Measurements from ENCODE around the gene RNF34.
A peak's percentile ranks its signal among the peaks of the same experiment; 100 is the strongest.

Gene RNF34

DNA sequence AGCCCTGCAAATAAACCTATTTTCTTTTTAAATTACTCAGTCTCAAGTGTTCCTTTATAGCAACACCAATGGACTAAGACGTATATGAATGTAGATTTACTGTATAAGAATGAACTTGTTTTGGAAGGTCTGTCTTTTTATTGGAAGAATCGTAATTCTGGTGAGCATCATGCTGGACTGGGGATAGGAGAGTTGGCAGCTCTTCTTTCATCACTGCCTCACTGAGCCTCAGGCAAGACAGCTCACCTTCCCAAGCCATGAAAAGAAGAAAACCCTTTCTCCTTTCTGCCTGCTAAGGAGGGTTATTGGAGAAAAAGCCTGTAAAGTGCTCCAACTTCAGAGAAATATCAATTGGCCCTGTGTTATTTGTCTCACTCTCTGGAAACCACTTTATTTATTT, 9.1 kb upstream of the RNF34 start:
- DNase-seq (ENCODE audit: low read depth): no peak

DNA sequence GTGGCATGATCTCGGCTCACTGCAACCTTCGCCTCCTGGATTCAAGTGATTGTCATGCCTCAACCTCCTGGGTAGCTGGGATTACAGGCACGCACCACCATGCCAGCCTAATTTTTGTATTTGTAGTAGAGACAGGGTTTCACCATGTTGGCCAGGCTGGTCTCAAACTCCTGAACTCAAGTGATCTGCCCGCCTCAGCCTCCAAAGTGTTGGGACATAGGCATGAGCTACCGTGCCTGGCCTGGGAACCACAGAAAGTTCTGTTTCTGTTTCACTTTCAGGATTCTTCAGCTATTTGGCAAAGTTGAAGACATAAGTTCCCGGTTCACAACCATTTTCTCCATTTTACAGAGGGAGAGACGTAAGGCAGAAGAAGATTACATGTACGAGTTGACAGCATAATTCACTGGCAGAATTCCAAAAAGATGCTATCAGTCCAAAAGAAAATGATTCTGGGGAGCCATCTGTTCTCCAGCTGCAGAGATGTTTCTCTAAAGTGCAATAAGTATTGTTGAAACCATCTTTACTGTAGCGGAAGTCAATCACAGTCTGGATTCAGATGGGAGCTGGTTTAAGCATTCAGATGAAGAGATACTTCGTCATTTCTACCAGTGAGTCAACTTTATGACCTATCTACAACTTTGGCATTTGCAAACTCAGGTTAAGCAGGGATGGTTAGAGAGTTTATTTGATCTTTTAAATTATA, 8.1 kb upstream of the RNF34 start:
- DNase-seq (ENCODE audit: low read depth): no peak

DNA sequence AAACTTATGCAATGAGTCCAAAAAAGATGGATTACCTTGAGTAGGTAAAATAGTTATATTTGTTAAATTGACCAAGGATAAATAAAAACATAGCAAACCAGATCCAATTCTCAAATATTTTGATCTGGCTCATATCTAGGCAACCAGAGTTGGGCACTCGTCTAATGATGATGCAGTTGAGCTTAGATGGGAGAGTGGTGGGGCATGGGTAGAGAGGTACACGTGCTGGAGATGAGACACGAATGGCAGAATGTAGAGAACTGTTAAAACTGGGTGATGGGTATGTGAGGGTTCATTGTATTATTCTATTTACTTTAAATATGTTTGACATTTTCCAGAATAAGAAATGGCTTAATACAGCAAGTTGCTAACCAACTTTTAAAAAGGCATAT, 7.6 kb upstream of the RNF34 start:
- DNase-seq (ENCODE audit: low read depth): no peak

DNA sequence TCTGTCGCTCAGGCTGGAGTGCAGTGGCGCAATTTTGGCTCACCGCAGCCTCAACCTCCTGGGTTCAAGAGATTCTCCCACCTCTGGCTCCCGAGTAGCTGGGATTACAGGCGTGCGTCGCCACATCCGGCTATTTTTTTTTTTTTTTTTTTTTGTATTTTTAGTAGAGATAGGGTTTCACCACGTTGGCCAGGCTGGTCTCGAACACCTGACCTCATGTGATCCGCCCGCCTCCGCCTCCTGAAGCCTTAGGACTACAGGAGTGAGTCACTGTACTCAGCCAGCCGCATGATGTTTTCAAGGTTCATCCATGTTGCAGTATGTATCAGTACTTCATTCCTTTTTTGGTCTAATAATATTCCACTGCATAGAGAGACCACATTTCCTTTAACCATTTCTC, 2.4 kb upstream of the RNF34 start:
- DNase-seq (ENCODE audit: low read depth): no peak

DNA sequence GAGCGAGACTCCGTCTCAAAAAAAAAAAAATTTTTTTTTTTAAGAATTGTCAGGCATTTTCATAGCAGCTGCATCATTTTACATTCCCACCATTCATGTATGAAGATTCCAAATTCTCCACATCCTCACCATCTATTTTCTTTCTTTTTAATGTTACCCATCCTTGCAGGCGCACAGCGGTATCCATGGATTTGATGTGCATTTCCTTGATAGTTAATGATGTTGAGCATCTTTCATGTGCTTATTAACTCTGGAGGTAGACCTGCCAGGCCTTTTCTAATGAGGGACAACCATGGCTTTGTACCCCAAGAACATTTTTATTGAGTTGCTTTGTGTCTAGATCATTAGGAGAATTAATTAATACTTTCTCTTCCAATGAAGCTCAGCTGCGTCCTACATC, 1.6 kb upstream of the RNF34 start:
- no peak for DNase-seq (ENCODE audit: low read depth)

DNA sequence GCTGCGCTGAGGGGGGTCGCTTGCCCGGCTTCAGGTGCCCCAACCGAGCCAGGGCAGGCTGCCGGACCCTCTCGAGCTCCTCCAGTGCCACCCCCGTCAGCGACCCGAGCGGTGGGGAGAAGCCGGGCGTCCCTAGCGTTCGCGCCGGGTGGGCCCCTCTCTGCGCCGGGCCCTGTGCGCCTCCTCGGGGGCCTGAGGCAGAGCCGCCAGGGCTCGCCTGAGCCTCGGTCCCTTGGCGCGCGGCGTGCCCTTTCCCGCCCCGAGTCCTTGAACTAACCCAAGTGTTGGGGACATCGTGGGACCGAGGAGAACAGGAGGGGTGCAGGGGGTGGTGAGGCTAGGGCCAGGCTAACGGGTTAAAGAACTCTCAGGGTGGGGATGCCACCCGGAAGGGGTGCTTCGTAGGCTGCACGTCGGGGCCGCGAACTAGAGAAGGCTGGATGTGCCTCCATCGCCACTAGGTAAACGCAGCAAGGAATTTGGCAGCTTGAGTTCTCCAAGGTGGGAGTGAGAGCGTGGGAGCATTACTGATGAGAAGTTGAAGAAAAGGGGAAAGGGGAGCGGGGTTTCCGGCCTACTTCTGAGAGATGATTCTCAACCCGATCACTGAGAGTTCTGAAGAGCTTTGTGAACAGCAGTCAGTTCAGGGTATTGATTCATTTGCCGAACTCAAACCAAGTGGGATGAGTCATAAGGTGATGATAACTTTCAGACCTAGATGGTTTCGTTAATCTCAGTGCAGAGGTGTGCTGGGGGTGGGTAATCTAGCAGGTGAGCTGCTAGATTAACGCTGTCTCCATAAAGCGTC, 618 bp downstream of the RNF34 start:
- peak; percentile 36 for DNase-seq (ENCODE audit: low read depth)

DNA sequence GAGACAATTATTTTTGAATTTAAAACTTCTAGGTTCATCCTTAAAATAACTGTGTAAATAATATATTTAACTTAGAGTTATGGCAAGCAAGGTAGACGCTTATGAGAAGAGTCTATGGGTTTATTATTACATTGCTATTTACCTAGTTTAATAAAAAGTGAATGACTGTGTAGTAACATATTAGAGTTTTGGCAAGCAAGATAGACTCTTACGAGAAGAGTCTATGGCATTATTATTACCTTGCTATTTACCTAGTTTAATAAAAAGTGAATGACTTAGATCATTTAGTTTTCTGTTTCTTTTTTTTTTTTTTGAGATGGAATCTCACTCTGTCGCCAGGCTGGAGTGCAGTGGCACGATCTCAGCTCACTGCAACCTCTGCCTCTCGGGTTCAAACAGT, 3.8 kb downstream of the RNF34 start:
- DNase-seq (ENCODE audit: low read depth): no peak

DNA sequence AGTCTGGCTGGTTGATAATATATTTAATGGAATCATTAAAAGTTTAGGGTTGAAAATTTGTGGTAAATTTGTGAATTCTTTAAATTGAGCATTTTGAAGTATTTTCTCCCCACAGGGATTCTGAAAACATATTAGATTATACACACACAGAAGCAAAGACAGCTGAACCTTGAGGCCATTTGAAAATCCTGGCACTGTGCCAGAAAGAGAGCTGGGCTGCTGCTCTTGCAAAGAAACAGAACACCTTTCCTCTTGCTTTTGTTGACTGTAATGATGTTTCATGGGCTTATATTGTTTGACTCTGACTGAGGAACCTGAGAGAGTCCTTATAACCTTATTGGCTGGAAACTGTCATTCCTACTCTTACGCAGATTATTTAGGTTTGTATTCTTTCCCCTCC, 4.8 kb downstream of the RNF34 start:
- no peak for DNase-seq (ENCODE audit: low read depth)

DNA sequence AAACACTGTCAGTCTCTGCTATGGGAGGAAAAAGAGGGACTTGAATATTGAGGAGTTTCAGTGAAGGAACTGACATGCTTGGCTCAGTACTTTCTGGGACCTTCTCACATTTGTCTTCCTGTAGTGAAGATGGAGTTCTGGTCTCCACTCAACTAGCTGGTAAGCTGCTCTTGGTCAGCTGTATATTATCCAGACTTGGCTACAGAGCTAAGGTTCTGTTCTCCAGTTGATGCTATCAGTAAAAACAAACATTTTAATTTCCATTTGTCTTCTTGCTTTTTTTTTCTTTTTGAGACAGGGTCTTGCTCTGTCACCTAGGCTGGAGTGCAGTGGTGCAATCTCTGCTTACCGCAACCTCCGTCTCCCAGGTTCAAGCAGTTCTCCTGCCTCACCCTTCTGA, 5.3 kb downstream of the RNF34 start:
- no peak for DNase-seq (ENCODE audit: low read depth)

DNA sequence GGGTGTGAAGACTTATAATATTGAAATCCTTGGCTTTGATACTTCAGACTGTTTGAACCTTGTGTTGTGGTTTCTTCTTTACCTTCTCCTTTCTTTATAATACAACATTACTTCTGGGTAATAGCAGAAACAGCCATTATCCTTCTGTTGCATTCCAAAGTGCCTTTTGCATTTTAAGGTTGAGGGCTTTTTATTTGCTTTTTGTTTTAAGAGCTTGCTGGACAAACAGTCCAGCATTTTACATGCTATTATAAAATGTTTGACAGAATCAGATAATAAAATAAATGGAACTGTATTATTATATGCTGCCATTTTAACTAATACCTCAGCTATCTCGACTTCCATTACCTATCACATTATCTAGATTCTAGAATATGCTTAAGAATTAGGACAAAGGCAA, 14.0 kb downstream of the RNF34 start:
- no peak for DNase-seq (ENCODE audit: low read depth)

DNA sequence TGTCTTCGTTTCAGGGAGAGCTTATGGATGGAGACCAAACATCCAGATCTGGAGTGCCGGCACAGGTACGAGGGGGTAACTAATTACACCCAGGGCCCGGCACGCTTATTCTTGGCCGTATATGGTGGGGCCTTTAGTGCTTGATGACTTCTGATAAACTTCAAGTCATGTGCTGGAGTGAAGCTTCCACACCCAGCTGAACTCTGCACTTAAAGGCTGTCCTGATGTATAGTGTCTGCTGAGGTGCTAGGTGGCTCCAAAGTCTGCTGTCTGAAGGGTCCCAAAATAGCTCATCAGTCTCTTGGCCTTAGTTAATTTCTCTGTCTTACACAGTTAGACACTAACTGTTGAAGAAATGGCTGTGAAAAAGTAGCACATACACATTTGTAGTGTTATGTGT, 17.9 kb downstream of the RNF34 start:
- DNase-seq (ENCODE audit: low read depth): no peak

DNA sequence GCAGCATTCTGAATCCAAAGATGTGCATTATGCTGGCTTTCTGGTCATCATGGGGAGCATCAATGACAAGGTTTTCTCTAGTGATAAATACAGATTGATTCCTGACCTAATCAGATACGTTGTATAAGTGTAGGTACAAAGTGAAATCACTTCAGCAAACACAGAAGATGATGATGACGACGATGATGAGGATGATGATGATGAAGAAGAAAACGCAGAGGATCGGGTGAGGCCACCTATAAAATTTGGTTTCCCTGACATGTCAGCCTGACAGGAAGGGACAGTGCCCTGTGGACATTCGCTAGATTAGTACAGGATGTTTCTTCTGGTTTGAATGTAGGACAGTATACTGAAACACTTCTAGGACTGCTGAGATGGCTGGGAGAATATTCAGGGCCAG, 20.2 kb downstream of the RNF34 start:
- DNase-seq (ENCODE audit: low read depth): no peak

DNA sequence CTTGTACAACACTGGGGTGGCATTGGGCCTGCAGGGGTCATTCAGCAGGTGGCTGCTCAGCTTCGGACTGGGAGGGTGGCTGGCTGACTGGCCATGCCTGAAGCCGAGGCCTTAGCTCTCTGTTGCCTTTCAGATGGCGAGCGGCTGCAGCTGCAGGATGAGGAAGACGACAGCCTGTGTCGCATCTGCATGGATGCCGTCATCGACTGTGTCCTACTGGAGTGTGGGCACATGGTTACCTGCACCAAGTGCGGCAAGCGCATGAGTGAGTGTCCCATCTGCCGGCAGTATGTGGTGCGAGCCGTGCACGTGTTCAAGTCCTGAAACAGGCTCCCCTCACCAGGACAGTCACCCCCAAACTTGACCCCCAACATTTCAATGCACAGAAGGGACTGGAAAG, 23.3 kb downstream of the RNF34 start:
- DNase-seq (ENCODE audit: low read depth): no peak

DNA sequence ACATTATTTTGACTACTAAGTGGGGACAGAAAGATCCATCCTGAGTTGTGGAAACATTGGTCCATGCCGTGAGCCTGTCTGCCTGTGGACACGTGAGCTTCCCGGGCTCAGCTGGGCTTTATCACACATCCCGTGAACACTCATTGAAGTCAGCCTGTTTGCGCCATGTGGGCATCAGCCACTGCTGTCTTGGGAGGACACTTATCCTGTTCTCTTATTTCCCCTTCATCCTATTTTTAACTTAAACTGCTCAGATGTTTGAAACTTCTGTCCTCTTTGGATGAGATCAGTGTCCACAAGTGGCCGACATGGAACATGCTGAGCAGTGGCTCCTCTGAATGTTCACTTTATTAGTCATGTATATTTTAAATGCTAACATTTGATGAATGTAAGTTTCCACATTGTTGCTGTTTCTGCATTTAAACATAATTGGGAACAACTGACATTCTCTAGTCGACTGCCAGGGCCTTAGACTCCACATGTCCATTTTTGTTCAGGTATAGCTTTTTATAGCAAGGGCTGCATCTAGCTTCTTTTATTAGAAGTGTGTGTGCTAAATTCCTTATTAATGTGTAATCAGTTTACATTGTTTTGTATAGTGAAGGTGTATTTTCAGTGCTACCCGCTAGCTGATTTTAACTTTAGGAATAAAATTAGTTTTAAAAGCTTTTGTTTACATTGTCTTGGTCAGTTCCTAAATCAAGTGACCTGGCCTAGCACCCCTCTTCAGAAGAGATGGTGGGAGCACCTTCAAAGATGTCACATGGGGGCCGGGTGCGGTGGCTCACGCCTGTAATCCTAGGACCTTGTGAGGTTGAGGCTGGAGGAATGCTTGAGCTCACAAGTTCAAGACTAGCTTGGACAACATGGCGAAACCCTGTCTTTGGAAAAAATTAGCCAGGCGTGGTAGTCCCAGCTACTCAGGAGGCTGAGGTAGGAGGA, 24.0 kb downstream of the RNF34 start:
- no peak for DNase-seq (ENCODE audit: low read depth)

DNA sequence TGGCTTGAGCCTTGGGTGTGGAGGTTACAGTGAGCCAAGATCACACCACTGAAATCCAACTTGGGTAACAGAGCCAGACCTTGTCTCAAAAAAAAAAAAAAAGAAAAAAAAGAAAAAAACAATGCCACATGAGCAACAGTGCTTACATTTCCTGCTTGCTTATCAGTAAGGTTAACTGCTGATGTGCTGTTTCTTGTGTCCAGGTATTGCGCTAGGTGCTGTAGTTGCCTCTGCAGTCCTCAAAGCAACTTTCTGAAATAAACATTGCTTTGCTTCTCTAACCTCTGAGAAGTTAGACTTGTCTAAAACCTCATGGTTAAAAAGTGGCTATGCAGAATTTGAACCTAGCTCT, 24.7 kb downstream of the RNF34 start:
- DNase-seq (ENCODE audit: low read depth): no peak

DNA sequence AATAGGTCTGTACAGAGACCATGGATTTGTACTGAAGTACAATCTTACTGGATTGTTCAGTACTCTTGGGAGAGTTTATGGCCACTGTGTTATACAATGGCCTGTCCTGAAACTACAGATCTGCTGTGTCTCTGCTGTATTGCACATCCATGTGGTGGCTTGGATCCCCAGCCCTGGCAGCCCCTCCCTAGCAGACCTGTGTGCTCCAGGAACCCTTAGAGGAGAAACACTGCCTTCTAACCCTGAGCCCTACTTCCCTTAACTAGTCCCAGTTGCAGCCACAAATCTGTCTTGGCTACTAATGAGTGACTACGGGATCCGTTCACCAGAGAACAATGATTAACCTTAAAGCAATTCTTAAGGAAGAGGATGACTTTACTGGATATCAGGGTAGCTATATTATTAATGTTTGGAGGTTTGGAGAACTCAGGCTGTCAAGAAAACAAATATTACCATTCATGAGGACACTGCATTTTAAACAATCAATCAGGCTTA, 27.7 kb downstream of the RNF34 start:
- no peak for DNase-seq (ENCODE audit: low read depth)

DNA sequence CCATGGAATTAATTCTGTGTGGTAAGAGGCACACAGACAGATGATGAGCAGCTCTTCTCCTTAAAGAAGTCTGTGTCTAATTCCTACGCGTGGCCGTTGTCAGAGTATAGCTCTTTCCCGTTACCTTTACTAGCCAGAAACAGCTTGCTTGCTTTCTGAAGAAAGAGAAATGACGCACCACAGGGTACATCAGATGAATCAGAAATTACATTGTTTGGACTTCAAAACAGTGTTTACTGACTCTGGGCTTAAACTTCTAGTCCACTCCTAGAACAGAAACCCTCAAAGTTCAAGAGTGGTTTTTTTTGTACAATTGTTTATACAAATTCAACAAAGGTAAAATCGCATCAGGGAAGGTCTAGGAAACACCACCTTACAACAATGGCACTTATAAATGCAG, 29.0 kb downstream of the RNF34 start:
- no peak for DNase-seq (ENCODE audit: low read depth)

DNA sequence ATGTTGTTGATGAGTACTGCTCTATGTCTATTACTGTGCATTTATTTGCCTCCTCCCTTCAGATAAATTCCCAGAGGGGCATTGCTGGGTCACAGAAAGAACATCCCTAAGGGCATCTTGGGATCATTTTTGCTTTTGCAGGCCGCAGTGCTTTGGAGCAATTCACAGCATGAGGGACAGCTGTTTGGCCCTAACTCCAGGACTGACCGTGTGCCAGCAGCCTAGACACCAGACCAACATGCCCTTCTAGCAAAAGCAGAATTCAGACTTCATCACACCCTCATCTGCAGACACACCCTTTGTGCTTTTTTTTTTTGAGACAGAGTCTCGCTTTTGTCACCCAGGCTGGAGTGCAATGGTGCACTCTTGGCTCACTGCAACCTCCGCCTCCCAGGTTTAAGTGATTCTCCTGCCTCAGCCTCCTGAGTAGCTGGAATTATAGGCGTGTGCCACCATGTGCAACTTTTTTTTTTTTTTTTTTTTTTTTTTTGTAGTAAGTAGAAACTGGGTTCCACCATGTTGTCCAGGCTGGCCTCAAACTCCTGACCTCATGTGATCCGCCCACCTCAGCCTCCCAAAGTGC, 31.0 kb downstream of the RNF34 start:
- no peak for DNase-seq (ENCODE audit: low read depth)

DNA sequence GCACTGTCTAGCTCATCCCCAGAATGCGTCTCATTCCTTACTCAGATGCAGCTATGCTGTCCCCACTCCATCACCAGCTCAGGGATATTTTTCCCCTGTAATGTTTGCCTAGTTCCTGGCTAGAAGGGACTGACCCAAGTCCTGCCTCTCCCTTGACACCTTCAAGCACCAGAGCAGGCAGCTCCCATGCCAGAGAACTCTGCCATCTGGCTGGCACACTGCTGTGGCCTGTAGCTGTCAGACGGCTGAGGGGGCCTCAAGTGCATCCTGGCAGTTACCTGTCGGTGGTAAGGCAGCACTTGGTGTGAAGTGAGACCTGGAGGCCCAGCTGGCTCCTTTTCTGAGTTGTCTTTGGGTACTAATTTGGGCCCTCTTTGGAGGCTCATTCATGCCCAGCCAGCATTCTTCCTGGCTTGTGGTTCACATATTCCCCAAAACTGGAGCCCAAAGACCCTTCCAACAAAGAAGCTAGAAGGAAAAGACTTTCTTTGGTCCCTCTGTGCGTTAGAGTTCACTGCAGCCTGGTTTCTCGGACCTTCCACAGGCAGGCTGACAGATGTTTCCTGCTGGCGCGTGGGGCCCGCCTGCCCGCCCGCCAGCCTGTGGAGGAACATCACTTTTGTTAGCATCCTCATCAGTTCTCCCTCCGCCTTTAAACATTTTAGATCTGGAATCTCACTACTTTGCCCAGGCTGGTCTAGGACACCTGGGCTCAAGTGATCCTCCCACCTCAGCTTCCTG, 33.0 kb downstream of the RNF34 start:
- no peak for DNase-seq (ENCODE audit: low read depth)

DNA sequence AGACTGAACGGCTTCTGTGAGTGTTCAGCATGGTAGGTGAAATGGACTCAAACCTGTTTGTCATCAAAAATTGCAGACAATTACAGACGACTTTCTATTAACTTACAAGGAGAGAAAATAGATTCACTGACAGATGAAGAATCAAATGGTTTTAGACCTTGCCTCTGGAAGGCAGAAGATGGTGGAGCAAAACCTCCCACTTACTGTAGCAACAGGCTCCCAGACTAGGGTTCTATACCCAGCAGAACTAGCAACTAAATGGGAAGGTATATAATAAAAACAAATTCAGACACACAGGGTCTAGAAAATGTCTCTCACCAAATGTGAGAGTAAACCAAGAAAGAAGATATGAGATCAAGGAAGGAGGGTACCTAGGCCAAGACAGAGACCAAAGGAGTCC, 36.8 kb downstream of the RNF34 start:
- DNase-seq (ENCODE audit: low read depth): no peak

DNA sequence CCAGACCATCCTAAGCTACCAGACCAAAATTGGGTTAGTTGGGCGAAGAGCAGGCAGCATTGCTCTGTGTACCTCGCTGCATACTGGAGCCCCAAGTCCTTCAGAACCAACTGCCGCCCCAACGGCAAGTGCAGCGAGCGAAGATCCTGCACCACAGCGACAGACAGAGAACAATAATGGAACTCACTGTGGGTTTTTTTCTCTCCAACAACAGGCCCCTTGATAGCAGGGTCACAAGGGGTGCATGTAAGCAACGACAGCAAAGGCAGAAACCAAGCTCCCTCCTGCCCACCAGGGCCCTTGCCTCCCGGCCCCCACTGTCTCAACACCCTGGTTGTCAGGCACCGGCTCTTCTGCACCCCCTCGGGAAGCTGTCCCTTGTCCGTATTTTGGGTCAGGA, 39.0 kb downstream of the RNF34 start:
- DNase-seq (ENCODE audit: low read depth): no peak

DNA sequence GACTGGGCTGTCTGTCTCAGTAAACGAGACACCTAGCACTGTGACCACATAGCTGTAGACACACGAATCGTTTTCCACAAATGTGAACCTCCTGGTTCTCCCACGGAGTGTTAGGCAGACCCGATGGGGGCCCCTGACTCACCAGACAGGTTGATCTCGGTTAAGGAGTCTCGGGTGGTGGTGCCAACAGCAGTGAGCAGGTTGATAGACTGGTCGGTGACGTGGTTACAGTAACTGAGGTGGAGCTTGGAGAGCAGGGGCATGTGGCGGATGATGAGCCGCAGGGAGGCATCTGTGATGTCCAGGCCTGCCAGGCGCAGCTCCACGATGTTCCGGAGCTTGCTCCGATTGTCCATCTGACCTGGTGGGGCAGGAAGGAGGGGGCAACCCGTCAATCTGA, 39.8 kb downstream of the RNF34 start:
- DNase-seq (ENCODE audit: low read depth): no peak
